Measurements from ENCODE around the gene FAM222A.

- TF ChIP-seq POLR2A (IDR thresholded peaks at IDR 0.05; ENCODE audit: low read length) (no peak), GATA1 (IDR thresholded peaks at IDR 0.05; ENCODE audit: low read depth, low read length) (no peak)
Observed at GRCh38 chr12:109737126-109737525, 23.5 kb downstream of the FAM222A start.

All from erythroblast (primary cell).